Activated CD4-positive, alpha-beta T cell treated with anti-CD3 and anti-CD28 coated beads for 1 hour (primary cell): Measurements from ENCODE around the gene APCDD1L.
A peak's percentile ranks its signal among the peaks of the same experiment; 100 is the strongest.

Experiments used
- DNase-seq: peaks from one replicate; pipeline ENCODE4 v3.0.0-alpha.2; 2020

Gene APCDD1L

GRCh38 chr20:58483470-58483869 is 31.7 kb downstream of the APCDD1L start:
- no peak for DNase-seq

DNA sequence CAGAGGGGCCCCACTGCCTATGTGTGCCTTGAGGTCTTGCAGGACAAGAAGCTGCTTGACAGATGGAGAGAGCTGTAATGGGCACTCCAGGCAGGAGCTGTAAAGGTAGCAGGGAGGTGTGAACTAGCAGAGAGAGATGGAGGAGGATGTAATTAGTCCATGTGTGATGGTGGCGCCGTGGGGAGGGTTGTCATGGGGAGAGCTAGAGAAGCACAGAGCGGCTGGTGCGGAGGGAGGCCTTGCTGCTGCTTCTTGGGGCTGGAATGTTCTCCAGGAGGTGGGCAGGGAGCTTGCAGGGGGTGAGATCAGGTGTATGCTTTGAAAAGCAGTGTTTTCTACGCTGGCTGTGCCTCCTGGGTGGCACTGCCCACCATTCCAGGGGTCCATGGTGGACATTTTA is 32.1 kb downstream of the APCDD1L start:
- DNase-seq, result no peak

- no peak for DNase-seq
Observed at GRCh38 chr20:58482416-58482815, 32.8 kb downstream of the APCDD1L start.

GRCh38 chr20:58481481-58482021 is 33.6 kb downstream of the APCDD1L start:
- peak; percentile 19 for DNase-seq

GRCh38 chr20:58480551-58481336 is 34.5 kb downstream of the APCDD1L start:
- no peak for DNase-seq

- DNase-seq, result no peak
Observed at GRCh38 chr20:58479726-58480440, 35.3 kb downstream of the APCDD1L start.

- no peak for DNase-seq
Observed at GRCh38 chr20:58478141-58478805, 36.9 kb downstream of the APCDD1L start.

GRCh38 chr20:58475466-58475865 is 39.7 kb downstream of the APCDD1L start:
- DNase-seq, result no peak

DNA sequence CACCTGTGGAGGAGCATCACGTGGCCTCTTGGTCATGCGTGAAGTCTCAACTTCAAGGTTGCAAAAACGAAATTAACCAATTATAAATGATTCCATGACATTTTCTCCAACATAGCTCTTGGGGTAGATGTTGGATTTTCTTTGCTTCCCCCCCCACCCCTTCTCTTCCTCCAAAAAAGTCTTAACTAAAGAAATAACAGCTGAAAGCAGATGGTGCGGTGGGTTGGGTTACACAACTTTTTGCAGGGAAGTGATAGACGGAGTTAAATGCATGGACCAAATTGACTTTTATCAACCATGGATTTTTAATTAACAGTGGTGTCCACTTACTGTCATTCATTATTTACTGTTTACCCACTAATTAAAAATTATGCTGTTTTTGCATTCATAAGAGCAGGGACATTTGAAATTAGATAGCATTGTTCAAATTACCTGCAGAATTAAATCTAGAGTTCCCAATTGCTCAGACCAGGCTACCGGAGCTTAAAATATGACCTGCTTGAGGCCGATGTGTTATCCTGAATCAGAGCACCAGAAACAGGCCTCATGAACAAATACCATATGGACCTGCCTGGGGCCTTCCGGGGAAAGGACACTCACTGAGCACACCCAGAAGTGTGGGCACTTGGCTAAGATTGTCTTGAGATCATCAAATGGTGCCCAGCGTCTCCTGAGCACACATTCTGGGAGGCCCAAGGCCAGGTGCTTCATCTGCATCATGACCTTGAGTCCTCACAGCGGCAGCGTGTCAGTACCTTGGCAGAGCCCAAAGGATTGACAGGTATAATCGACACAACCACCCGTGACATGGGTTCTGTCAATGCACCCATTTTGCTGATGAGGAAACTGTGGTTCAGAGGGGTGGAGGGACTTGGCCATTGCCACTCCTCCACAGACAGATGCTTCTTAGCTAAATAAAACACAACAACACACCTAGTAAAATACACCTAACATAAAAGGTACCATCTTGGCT is 41.5 kb downstream of the APCDD1L start:
- DNase-seq, result no peak

DNA sequence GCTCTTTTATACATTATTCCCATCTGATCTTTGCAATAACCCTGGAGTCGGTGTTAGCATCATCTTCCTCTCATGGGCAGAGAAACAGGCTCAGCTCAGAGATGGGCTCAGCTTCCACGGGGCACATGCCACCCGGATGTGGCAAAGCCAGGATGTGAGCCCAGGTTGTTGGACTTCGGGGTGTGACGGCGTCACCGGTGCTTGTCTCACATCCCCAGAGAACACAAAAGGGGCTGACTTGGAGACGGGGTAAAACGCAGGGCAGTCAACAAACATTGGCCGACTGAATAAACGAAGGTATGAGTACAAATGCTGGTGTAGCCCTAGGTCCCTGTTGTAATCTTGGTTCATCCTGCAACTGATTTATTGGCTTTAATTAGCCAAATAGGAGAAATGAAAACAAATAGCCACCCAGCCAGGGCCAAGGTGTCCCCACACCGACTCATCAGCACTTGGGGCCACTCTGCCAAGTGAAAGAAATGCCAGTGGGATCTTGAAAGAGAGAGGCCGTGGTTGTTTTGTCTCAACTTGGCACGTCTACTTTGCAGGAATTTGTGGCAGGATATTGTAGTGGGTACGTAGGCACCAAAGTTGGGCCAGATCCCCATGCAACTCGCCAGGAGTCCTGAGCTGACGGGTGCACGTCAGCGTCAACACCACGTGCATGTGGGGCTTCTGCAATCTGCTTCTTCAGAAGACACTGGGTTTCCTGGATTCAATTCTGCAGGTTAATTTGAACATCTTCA is 42.8 kb downstream of the APCDD1L start:
- no peak for DNase-seq

GRCh38 chr20:58471193-58472164 is 43.7 kb downstream of the APCDD1L start:
- DNase-seq, result no peak

GRCh38 chr20:58470336-58471192 is 44.6 kb downstream of the APCDD1L start:
- DNase-seq, result no peak

- no peak for DNase-seq
Observed at GRCh38 chr20:58469616-58470015, 45.6 kb downstream of the APCDD1L start.

GRCh38 chr20:58467572-58468527 is 47.3 kb downstream of the APCDD1L start:
- DNase-seq, result no peak

- no peak for DNase-seq
Observed at GRCh38 chr20:58466729-58467571, 48.2 kb downstream of the APCDD1L start.

GRCh38 chr20:58466095-58466708 is 49.0 kb downstream of the APCDD1L start:
- DNase-seq, result no peak

DNA sequence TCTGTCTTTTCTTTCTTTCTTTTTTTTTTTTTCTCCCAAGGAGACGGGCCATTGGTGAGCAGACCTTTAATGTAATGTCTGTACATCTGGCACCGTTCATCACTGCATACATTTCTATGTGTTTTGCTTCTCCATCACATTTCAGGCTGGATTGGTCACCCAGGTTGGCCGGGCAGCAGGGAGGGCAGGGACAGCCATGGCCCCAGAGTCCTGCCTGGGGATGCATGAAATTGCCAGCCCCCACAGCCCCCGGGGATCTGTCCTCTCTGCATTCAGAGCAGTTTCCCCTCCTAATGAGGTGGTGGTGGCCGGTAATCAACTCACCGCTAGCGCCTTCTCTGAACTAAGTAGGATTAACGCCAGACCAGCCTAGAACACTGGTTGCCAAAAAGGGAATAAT is 50.4 kb downstream of the APCDD1L start:
- DNase-seq, result no peak
